HCT116 (cell line): ENCODE results near the gene DMD. TPM values are rescaled to one million over a fixed set of nuclear protein-coding genes. Genes with fewer than 3 reads are reported as not detected.

Source experiments
- ATAC-seq: fragments of 200-7000 bp; cut with Tn5 transposase; 2 replicates; pipeline ENCODE4 v1.9.1; 2020; ENCODE audit warnings: mild to moderate bottlenecking, moderate library complexity
- BruUV-seq: library from RNA; stranded (reverse); fragments of 400-500 nt; replicated peaks from 2 replicates; lab custom pipeline; 2021; lab: Mats Ljungman, UMichigan
- CTCF ChIA-PET: fragments of 300-600 bp; sonication (Branson Sonifier 250); formaldehyde crosslinking; loops from one replicate; lab custom pipeline; 2021; ENCODE audit warnings: antibody characterized with exemption; lab: Charles Lee
- POLR2A ChIA-PET: fragments of 300-600, 350-600 bp; sonication (Branson Sonifier 250); formaldehyde crosslinking; loops from one replicate; lab custom pipeline; 2021; ENCODE audit warnings: antibody characterized with exemption; lab: Charles Lee
- RAD21 ChIA-PET, 2 experiments: fragments of 300-600 bp; sonication (Branson Sonifier 250); formaldehyde crosslinking; loops; one replicate each; lab custom pipeline; 2023; ENCODE audit warnings: low total read pairs in 2 of 2; ENCODE audit not compliant: uncharacterized antibody in 2 of 2, unreplicated experiment in 2 of 2, low non-redundant PET in 1 of 2; lab: Charles Lee
- DNase-seq: peaks from one replicate; pipeline ENCODE4 v3.0.0-alpha.2; 2010; ENCODE audit warnings: low read depth, low spot score
- H2AFZ ChIP-seq: fragments of 200-600 bp; shearing (Covaris generic), sonication (generic); 2 replicates; pipeline ENCODE4 v1.6.1; 2017; ENCODE audit warnings: low read depth, mixed run types, mixed read lengths, antibody characterized with exemption, low read length; ENCODE audit not compliant: poor library complexity, severe bottlenecking
- H3K27ac ChIP-seq: 2 replicates; pipeline ENCODE4 v1.5.1; 2012; ENCODE audit warnings: low read depth, low read length
- H3K27me3 ChIP-seq: fragments of 200-600 bp; sonication (generic); 2 replicates; pipeline ENCODE4 v1.6.1; 2016; ENCODE audit warnings: mixed run types, low read length, mixed read lengths; ENCODE audit not compliant: insufficient read depth
- H3K36me3 ChIP-seq, 2 experiments: fragments of 200-500 bp in 1 of 2; fragments of 200-600 bp in 1 of 2; sonication (Bioruptor generic) in 1 of 2; sonication (generic) in 1 of 2; 2 replicates each; pipeline versions ENCODE4 v1.5.1 to v1.6.1; 2014 to 2016; ENCODE audit warnings: low read length in 2 of 2, inconsistent platforms in 1 of 2, mixed read lengths in 1 of 2, mixed run types in 1 of 2; ENCODE audit not compliant: insufficient read depth in 2 of 2, control insufficient read depth in 1 of 2
- H3K4me1 ChIP-seq, 2 experiments: fragments of 200-600 bp in 1 of 2; sonication (generic) in 1 of 2; 2 replicates each; pipeline versions ENCODE4 v1.5.1 to v1.6.1; 2012 to 2017; ENCODE audit warnings: low read length in 2 of 2, inconsistent platforms in 1 of 2, mild to moderate bottlenecking in 1 of 2, mixed read lengths in 1 of 2, mixed run types in 1 of 2, moderate library complexity in 1 of 2; ENCODE audit not compliant: insufficient read depth in 2 of 2, control insufficient read depth in 1 of 2
- H3K4me2 ChIP-seq: fragments of 200-600 bp; sonication (generic); 2 replicates; pipeline ENCODE4 v1.6.1; 2017; ENCODE audit warnings: mixed run types, low read length, mixed read lengths
- H3K4me3 ChIP-seq, 2 experiments: fragments of 200-600 bp in 1 of 2; sonication (generic) in 1 of 2; replicated peaks in 1 of 2; 2 replicates each; pipeline ENCODE4 v1.5.1; 2011 to 2016; ENCODE audit warnings: low read length in 2 of 2, control low read depth in 1 of 2, low read depth in 1 of 2, mild to moderate bottlenecking in 1 of 2, mixed read lengths in 1 of 2, mixed run types in 1 of 2
- H3K79me2 ChIP-seq: fragments of 200-600 bp; sonication (generic); 2 replicates; pipeline ENCODE4 v1.6.1; 2017; ENCODE audit warnings: mild to moderate bottlenecking, mixed run types, low read length, moderate library complexity, mixed read lengths; ENCODE audit not compliant: insufficient read depth
- H3K9ac ChIP-seq: fragments of 200-600 bp; sonication (generic); 2 replicates; pipeline ENCODE4 v1.6.1; 2016; ENCODE audit warnings: low read length, mixed read lengths
- H3K9me2 ChIP-seq: fragments of 200-600 bp; sonication (generic), shearing (Covaris generic); 2 replicates; pipeline ENCODE4 v1.6.1; 2017; ENCODE audit warnings: mixed run types, mild to moderate bottlenecking, moderate library complexity; ENCODE audit not compliant: insufficient read depth
- H3K9me3 ChIP-seq, 2 experiments: fragments of 200-500 bp in 1 of 2; fragments of 200-600 bp in 1 of 2; sonication (Bioruptor generic) in 1 of 2; sonication (generic) in 1 of 2; 2 replicates each; pipeline ENCODE4 v1.6.1; 2014 to 2017; ENCODE audit warnings: low read length in 2 of 2, mixed read lengths in 2 of 2, inconsistent platforms in 1 of 2, low read depth in 1 of 2, mild to moderate bottlenecking in 1 of 2, mixed run types in 1 of 2, moderate library complexity in 1 of 2; ENCODE audit not compliant: control insufficient read depth in 1 of 2, insufficient read depth in 1 of 2
- H4K20me1 ChIP-seq: fragments of 200-600 bp; sonication (generic), shearing (Covaris generic); 2 replicates; pipeline ENCODE4 v1.6.1; 2017; ENCODE audit warnings: mixed run types, mild to moderate bottlenecking, moderate library complexity; ENCODE audit not compliant: insufficient read depth
- CEBPB ChIP-seq: IDR thresholded peaks from 2 replicates; pipeline ENCODE4 v1.6.1; 2012; ENCODE audit warnings: low read depth
- ELF1 ChIP-seq: IDR thresholded peaks from 2 replicates; pipeline ENCODE4 v1.6.1; 2012; ENCODE audit warnings: low read depth, borderline replicate concordance
- EZH2 ChIP-seq: fragments of 200-600 bp; sonication (generic); IDR thresholded peaks from 2 replicates; pipeline ENCODE4 v1.6.1; 2017; ENCODE audit warnings: antibody characterized with exemption, mixed run types
- EZH2phosphoT487 ChIP-seq: fragments of 200-600 bp; IDR thresholded peaks from 2 replicates; pipeline ENCODE4 v1.6.1; 2018; ENCODE audit warnings: antibody characterized with exemption, borderline replicate concordance
- FOSL1 ChIP-seq: IDR thresholded peaks from 2 replicates; pipeline ENCODE4 v1.6.1; 2012; ENCODE audit warnings: low read depth
- JUND ChIP-seq: IDR thresholded peaks from 2 replicates; pipeline ENCODE4 v1.6.1; 2012
- POLR2A ChIP-seq: IDR thresholded peaks from 2 replicates; pipeline ENCODE4 v1.7.0; 2011; ENCODE audit warnings: borderline replicate concordance; ENCODE audit not compliant: insufficient read depth, insufficient read length; ENCODE audit errors: extremely low read depth
- POLR2AphosphoS5 ChIP-seq: IDR thresholded peaks from 2 replicates; pipeline ENCODE4 v1.6.1; 2011; ENCODE audit warnings: mild to moderate bottlenecking, low read depth, low read length, moderate library complexity
- RAD21 ChIP-seq: IDR thresholded peaks from 2 replicates; pipeline ENCODE4 v1.6.1; 2012; ENCODE audit warnings: low read depth, mild to moderate bottlenecking
- SIN3A ChIP-seq: IDR thresholded peaks from 2 replicates; pipeline ENCODE4 v1.6.1; 2012; ENCODE audit warnings: low read depth
- SP1 ChIP-seq: IDR thresholded peaks from 2 replicates; pipeline ENCODE4 v1.6.1; 2012; ENCODE audit warnings: low read depth
- SRF ChIP-seq: IDR thresholded peaks from 2 replicates; pipeline ENCODE4 v1.6.1; 2012; ENCODE audit warnings: low read depth
- TCF7L2 ChIP-seq: IDR thresholded peaks from 2 replicates; pipeline ENCODE4 v1.7.0; 2011; ENCODE audit warnings: borderline replicate concordance, inconsistent platforms; ENCODE audit not compliant: insufficient read depth, insufficient read length; ENCODE audit errors: extremely low read depth
- YY1 ChIP-seq: IDR thresholded peaks from 2 replicates; pipeline ENCODE4 v1.6.1; 2011; ENCODE audit warnings: low read length, low read depth, moderate library complexity, mild to moderate bottlenecking; ENCODE audit not compliant: insufficient replicate concordance; ENCODE audit errors: extremely low read depth
- ZFX ChIP-seq: fragments of 450-650 bp; IDR thresholded peaks from 2 replicates; pipeline ENCODE4 v1.6.1; 2017
- intact Hi-C: fragments of 100-400 bp; cut with micrococcal nuclease; formaldehyde crosslinking; loops from 2 replicates; pipeline ENCODE4 v1.10.0; 2022
- total RNA-seq: library from RNA; stranded (reverse); gene quantifications from one replicate; pipeline ENCODE4 v1.2.1, GENCODE V29; 2021; ENCODE audit not compliant: unreplicated experiment
- TF ChIP-seq, protein P1 (sequence below): IDR thresholded peaks from 2 replicates; pipeline ENCODE4 v1.6.1; 2012
- TF ChIP-seq, protein P2 (sequence below): IDR thresholded peaks from 2 replicates; pipeline ENCODE4 v1.6.1; 2012; ENCODE audit warnings: low read depth
- TF ChIP-seq, protein P3 (sequence below): IDR thresholded peaks from 2 replicates; pipeline ENCODE4 v1.6.1; 2012

Gene DMD
- total RNA-seq, 1 experiment from 2014 or later, result 0.05 TPM

DNA sequence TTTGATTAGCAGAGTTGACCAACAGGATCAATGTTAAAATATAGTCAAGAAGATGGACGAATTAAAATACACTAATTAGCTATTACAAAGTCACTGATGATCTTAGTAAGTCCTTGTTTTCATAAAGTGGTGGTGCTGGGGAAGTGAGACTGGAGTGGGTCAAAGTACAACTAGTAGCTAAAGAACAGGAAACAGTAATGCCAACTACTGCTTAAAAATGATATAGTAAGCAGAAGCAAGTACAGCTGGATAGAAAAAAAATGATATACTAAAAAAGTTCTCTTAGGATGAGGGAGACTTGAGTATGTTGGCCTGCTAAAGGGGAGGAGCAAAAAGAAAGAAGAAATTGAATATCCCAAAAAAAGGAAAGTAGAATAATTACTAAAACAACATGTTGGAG lies 1558.7 kb downstream of the DMD start:
- RAD21 ChIA-PET, result no interaction called here
- Histone ChIP-seq H3K27ac (no peak overlapping the region), H3K79me2 (no peaks in the 10 kb centered on the region), H3K36me3 (no peaks in the 10 kb centered on the region), H4K20me1 (no peaks in the 10 kb centered on the region), H3K9me3 (no peaks in the 10 kb centered on the region), H3K4me1 (no peaks in the 10 kb centered on the region), H3K9me2 (no peaks in the 10 kb centered on the region), H3K27me3 (no peaks in the 10 kb centered on the region), H3K4me2 (no peak overlapping the region), H3K4me3 (no peak overlapping the region), H3K9ac (no peak overlapping the region), H2AFZ (no peak overlapping the region)
- TF ChIP-seq POLR2AphosphoS5, result no peak
- BruUV-seq, result no TSS peak
- no peak for ATAC-seq
- no peak for DNase-seq
- CTCF ChIA-PET, result no interaction called here
- intact Hi-C loops, result no loop called here
- POLR2A ChIA-PET, result no interaction called here

DNA sequence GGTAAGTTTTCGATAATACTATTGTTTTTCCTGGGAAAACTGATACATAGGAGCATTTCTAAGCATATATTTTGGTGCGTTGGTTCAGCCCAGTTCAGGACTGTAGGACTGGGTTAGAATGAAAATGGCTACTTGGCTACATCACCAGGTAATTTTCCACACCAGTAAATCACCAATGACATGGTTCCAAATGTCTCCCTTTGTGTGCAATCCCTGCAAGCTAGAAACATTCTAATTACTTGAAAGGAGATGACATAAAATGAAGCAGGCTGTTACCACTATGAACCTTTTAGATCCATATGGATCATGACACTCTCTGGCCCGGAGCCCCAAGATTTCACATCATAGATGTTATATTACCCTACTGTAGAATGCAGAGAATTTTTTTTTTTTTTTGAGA lies 1562.1 kb downstream of the DMD start:
- ChIA-PET CTCF (no interaction called here), RAD21 (no interaction called here)
- intact Hi-C loops, result no loop called here
- no peak for TF ChIP-seq POLR2A
- no peak for TF ChIP-seq CEBPB
- no peak for TF ChIP-seq FOSL1
- no peak for TF ChIP-seq SP1
- no peak for TF ChIP-seq YY1
- TF ChIP-seq, protein P1, sequence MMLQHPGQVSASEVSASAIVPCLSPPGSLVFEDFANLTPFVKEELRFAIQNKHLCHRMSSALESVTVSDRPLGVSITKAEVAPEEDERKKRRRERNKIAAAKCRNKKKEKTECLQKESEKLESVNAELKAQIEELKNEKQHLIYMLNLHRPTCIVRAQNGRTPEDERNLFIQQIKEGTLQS, result no peak
- no peak for TF ChIP-seq JUND
- TF ChIP-seq SRF, result no peak
- TF ChIP-seq, protein P2, sequence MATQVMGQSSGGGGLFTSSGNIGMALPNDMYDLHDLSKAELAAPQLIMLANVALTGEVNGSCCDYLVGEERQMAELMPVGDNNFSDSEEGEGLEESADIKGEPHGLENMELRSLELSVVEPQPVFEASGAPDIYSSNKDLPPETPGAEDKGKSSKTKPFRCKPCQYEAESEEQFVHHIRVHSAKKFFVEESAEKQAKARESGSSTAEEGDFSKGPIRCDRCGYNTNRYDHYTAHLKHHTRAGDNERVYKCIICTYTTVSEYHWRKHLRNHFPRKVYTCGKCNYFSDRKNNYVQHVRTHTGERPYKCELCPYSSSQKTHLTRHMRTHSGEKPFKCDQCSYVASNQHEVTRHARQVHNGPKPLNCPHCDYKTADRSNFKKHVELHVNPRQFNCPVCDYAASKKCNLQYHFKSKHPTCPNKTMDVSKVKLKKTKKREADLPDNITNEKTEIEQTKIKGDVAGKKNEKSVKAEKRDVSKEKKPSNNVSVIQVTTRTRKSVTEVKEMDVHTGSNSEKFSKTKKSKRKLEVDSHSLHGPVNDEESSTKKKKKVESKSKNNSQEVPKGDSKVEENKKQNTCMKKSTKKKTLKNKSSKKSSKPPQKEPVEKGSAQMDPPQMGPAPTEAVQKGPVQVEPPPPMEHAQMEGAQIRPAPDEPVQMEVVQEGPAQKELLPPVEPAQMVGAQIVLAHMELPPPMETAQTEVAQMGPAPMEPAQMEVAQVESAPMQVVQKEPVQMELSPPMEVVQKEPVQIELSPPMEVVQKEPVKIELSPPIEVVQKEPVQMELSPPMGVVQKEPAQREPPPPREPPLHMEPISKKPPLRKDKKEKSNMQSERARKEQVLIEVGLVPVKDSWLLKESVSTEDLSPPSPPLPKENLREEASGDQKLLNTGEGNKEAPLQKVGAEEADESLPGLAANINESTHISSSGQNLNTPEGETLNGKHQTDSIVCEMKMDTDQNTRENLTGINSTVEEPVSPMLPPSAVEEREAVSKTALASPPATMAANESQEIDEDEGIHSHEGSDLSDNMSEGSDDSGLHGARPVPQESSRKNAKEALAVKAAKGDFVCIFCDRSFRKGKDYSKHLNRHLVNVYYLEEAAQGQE, result no peak
- no peak for TF ChIP-seq ZFX
- no peak for TF ChIP-seq ELF1
- TF ChIP-seq TCF7L2, result no peak
- TF ChIP-seq RAD21, result no peak
- TF ChIP-seq EZH2phosphoT487, result no peak
- no peak for TF ChIP-seq EZH2
- TF ChIP-seq, protein P3, sequence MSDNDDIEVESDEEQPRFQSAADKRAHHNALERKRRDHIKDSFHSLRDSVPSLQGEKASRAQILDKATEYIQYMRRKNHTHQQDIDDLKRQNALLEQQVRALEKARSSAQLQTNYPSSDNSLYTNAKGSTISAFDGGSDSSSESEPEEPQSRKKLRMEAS, result no peak
- TF ChIP-seq SIN3A, result no peak

More for the DNA sequence above, 1562.1 kb downstream of the DMD start:
- no peak overlapping the region for H3K27ac ChIP-seq
- H2AFZ ChIP-seq, result no peak overlapping the region
- no peaks in the 10 kb centered on the region for H3K9me3 ChIP-seq
- POLR2A ChIA-PET, result no interaction called here
- ATAC-seq (no peak), DNase-seq (no peak)
- no peak overlapping the region for H3K4me2 ChIP-seq
- H3K27me3 ChIP-seq, result no peaks in the 10 kb centered on the region
- no peaks in the 10 kb centered on the region for H3K36me3 ChIP-seq
- no peaks in the 10 kb centered on the region for H3K79me2 ChIP-seq
- BruUV-seq, result no TSS peak
- no peaks in the 10 kb centered on the region for H3K9me2 ChIP-seq
- no peaks in the 10 kb centered on the region for H3K4me1 ChIP-seq
- H3K9ac ChIP-seq, result no peak overlapping the region
- no peak overlapping the region for H3K4me3 ChIP-seq
- no peaks in the 10 kb centered on the region for H4K20me1 ChIP-seq
